HepG2 (cell line): ENCODE results near the gene DOK7. TPM values are rescaled to one million over a fixed set of nuclear protein-coding genes. Genes with fewer than 3 reads are reported as not detected.

Experiments used
- ATAC-seq: fragments of 200-7000 bp; cut with Tn5 transposase; 3 replicates; pipeline ENCODE4 v1.9.1; 2020; ENCODE audit warnings: mild to moderate bottlenecking, moderate library complexity
- BruUV-seq: library from RNA; stranded (reverse); fragments of 400-500 nt; replicated peaks from 2 replicates; lab custom pipeline; 2021; lab: Mats Ljungman, UMichigan
- CTCF ChIA-PET: fragments of 300-600 bp; formaldehyde crosslinking; extraction: SDS; loops from one replicate; lab custom pipeline; 2021; ENCODE audit warnings: low total read pairs, inconsistent platforms, low intra/inter-chr PET ratio; lab: Yijun Ruan, JAX
- POLR2A ChIA-PET: fragments of 350-600 bp; sonication (Branson Sonifier 250); formaldehyde crosslinking; loops from one replicate; lab custom pipeline; 2020; ENCODE audit warnings: antibody characterized with exemption, inconsistent platforms; lab: Yijun Ruan, JAX
- DNase-seq: peaks from one replicate; pipeline ENCODE4 v3.0.0-alpha.2; 2015; ENCODE audit warnings: low spot score
- FAIRE-seq: peaks from 3 replicates; lab custom pipeline; 2011; peaks lifted over from hg19 to GRCh38; lab: Jason Lieb, UNC
- H2AFZ ChIP-seq: one replicate; pipeline ENCODE4 v1.6.1; 2011; ENCODE audit warnings: low read length, inconsistent platforms
- H3K27ac ChIP-seq: fragments of 300-600 bp; 3 replicates; pipeline ENCODE4 v1.8.0; 2011; ENCODE audit warnings: mixed run types, mild to moderate bottlenecking, mixed read lengths, low read length, inconsistent platforms; ENCODE audit not compliant: insufficient read depth; ENCODE audit errors: extremely low read length
- H3K27me3 ChIP-seq, 2 experiments: fragments of 200-600 bp in 1 of 2; 2 replicates in 1 of 2; 3 replicates in 1 of 2; pipeline versions ENCODE4 v1.6.0 to v1.8.0; 2011; ENCODE audit warnings: low read length in 2 of 2, mild to moderate bottlenecking in 2 of 2, moderate library complexity in 2 of 2, inconsistent platforms in 1 of 2; ENCODE audit not compliant: insufficient read depth in 2 of 2, control insufficient read depth in 1 of 2
- H3K36me3 ChIP-seq, 2 experiments: fragments of 200-600 bp in 1 of 2; replicated peaks in 1 of 2; 2 replicates in 1 of 2; 3 replicates in 1 of 2; pipeline versions ENCODE4 v1.5.1 to v1.8.0; 2011; ENCODE audit warnings: low read length in 2 of 2, inconsistent platforms in 1 of 2; ENCODE audit not compliant: insufficient read depth in 2 of 2, control insufficient read depth in 1 of 2
- H3K4me1 ChIP-seq: 2 replicates; pipeline ENCODE4 v1.5.1; 2012; ENCODE audit warnings: low read length, inconsistent platforms; ENCODE audit not compliant: insufficient read depth
- H3K4me2 ChIP-seq: 2 replicates; pipeline ENCODE4 v1.6.0; 2011; ENCODE audit warnings: low read depth, low read length, inconsistent platforms
- H3K4me3 ChIP-seq, 3 experiments: fragments of 200-600 bp in 1 of 3; sonication (generic), shearing (Covaris generic) in 1 of 3; replicated peaks in 1 of 3; 2 replicates each; pipeline ENCODE4 v1.5.1; 2011 to 2016; ENCODE audit warnings: low read length in 3 of 3, inconsistent platforms in 2 of 3, low read depth in 2 of 3, mild to moderate bottlenecking in 2 of 3, control low read depth in 1 of 3, mixed read lengths in 1 of 3; ENCODE audit not compliant: insufficient read depth in 1 of 3
- H3K79me2 ChIP-seq: one replicate; pipeline ENCODE4 v1.6.1; 2011; ENCODE audit warnings: low read length, inconsistent platforms; ENCODE audit not compliant: insufficient read depth
- H3K9ac ChIP-seq: 2 replicates; pipeline ENCODE4 v1.6.0; 2011; ENCODE audit warnings: mild to moderate bottlenecking, low read depth, low read length, inconsistent platforms; ENCODE audit not compliant: insufficient read depth
- H3K9me3 ChIP-seq: 2 replicates; pipeline ENCODE4 v1.5.1; 2012; ENCODE audit warnings: mild to moderate bottlenecking, low read length
- H4K20me1 ChIP-seq: 2 replicates; pipeline ENCODE4 v1.6.0; 2011; ENCODE audit warnings: inconsistent platforms, mild to moderate bottlenecking, low read length, moderate library complexity; ENCODE audit not compliant: insufficient read depth
- ERF ChIP-seq: IDR thresholded peaks from 2 replicates; pipeline ENCODE4 v1.6.1; 2018; ENCODE audit warnings: missing biosample characterization, missing genetic modification reagents
- HNF4A ChIP-seq: sonication (generic); formaldehyde crosslinking; IDR thresholded peaks from 2 replicates; pipeline ENCODE4 v1.4.0; 2020; ENCODE audit warnings: missing genetic modification reagents
- HNRNPK ChIP-seq: fragments of 200-400 bp; formaldehyde crosslinking; IDR thresholded peaks from 2 replicates; pipeline ENCODE4 v1.6.1; 2018; ENCODE audit warnings: low read length, low read depth, moderate library complexity, mild to moderate bottlenecking; ENCODE audit not compliant: poor library complexity, severe bottlenecking
- MIER2 ChIP-seq: IDR thresholded peaks from 2 replicates; pipeline ENCODE4 v1.6.1; 2016; ENCODE audit warnings: missing biosample characterization, missing genetic modification reagents
- MLXIP ChIP-seq: sonication (generic); formaldehyde crosslinking; IDR thresholded peaks from 2 replicates; pipeline ENCODE4 v1.9.0; 2021; ENCODE audit warnings: missing genetic modification reagents, borderline replicate concordance
- ZNF646 ChIP-seq: sonication (generic); formaldehyde crosslinking; IDR thresholded peaks from 2 replicates; pipeline ENCODE4 v1.9.0; 2021; ENCODE audit warnings: mild to moderate bottlenecking, missing genetic modification reagents
- WGBS: methylation state at CpG from one replicate; pipeline ENCODE4 v1.1.6; 2017; ENCODE audit warnings: low lambda C conversion rate; 5-methylcytosine and 5-hydroxymethylcytosine counted together
- in situ Hi-C: cut with HindIII; loops from 2 replicates; pipeline ENCODE4 v1.10.0; 2017; ENCODE audit warnings: low pct_unique_long_range_greater_than_20kb; ENCODE audit not compliant: extremely low pct_ligation_motif_present
- intact Hi-C: fragments of 100-400 bp; cut with micrococcal nuclease; formaldehyde crosslinking; loops from one replicate; pipeline ENCODE4 v1.10.0; 2022; ENCODE audit not compliant: unreplicated experiment
- polyA plus RNA-seq, 8 experiments: library from polyadenylated mRNA; depleted of rRNA in 3 of 8; stranded (reverse) in 7 of 8; unstranded in 1 of 8; fragments of >200 nt; fragmentation: Illumina TruSeq in 4 of 8; extraction: Trizol in 4 of 8; gene quantifications; 2 replicates each; pipeline versions ENCODE4 v1.2.1 to v1.2.3, GENCODE V29; 2011 to 2016; ENCODE audit warnings: low read depth in 4 of 8, missing spikeins in 1 of 8, mixed read lengths in 1 of 8; ENCODE audit not compliant: insufficient read depth in 1 of 8
- total RNA-seq, 5 experiments: library from RNA; depleted of rRNA; stranded (reverse); fragments of >200 nt; fragmentation: Illumina TruSeq; extraction: Trizol; gene quantifications; 2 replicates each; pipeline ENCODE4 v1.2.3, GENCODE V29; 2016; ENCODE audit warnings: low read depth in 1 of 5

The DOK7 gene
- total and polyA plus RNA-seq, 2 of the 13 experiments (the other 11 are each of a cell fraction or from before 2014, with no cell fraction given) = 0.03 to 0.07 TPM

GRCh38 chr4:3414421-3415279 lies 48.5 kb upstream of the DOK7 start:
- no peaks in the 10 kb centered on the region for H3K27me3 ChIP-seq
- H4K20me1 ChIP-seq = no peaks in the 10 kb centered on the region
- ChIA-PET POLR2A (no interaction called here), CTCF (no interaction called here)
- H3K4me1 ChIP-seq = peaks cover 11% of the 10 kb centered on the region
- DNase-seq = no peak
- H3K4me2 ChIP-seq = no peak overlapping the region
- no peak overlapping the region for H2AFZ ChIP-seq
- H3K79me2 ChIP-seq = peaks cover 18% of the 10 kb centered on the region
- H3K36me3 ChIP-seq = peaks cover 10 to 32% of the 10 kb centered on the region in 2 experiments; a peak in 4 of 5 replicates
- no TSS peak for BruUV-seq
- peak; percentile 30 for TF ChIP-seq HNRNPK
- TF ChIP-seq MIER2 (CRISPR knock-in tag) = no peak
- no peak overlapping the region for H3K27ac ChIP-seq
- H3K9me3 ChIP-seq = no peaks in the 10 kb centered on the region
- 95% methylated on average over 37 of the region's 37 CpGs for WGBS
- ATAC-seq = no peak
- FAIRE-seq = no peak
- no peak overlapping the region for H3K4me3 ChIP-seq
- in situ Hi-C loops (no loop called here), intact Hi-C loops (no loop called here)
- no peak overlapping the region for H3K9ac ChIP-seq

GRCh38 chr4:3415471-3416141 lies 47.5 kb upstream of the DOK7 start:
- no peaks in the 10 kb centered on the region for H3K9me3 ChIP-seq
- peaks cover 1% of the 10 kb centered on the region; the same call in 1 of the 2 replicates for H3K4me1 ChIP-seq
- H3K79me2 ChIP-seq = peaks cover 11% of the 10 kb centered on the region
- no peaks in the 10 kb centered on the region for H3K27me3 ChIP-seq
- H3K4me3 ChIP-seq = no peak overlapping the region
- H3K9ac ChIP-seq = no peak overlapping the region
- H4K20me1 ChIP-seq = no peaks in the 10 kb centered on the region
- BruUV-seq = no TSS peak
- no peak for DNase-seq
- peaks cover 10 to 40% of the 10 kb centered on the region in 2 experiments; a peak in 4 of 5 replicates for H3K36me3 ChIP-seq
- H2AFZ ChIP-seq = no peak overlapping the region
- H3K27ac ChIP-seq = no peak overlapping the region
- FAIRE-seq = no peak
- in situ Hi-C loops (no loop called here), intact Hi-C loops (no loop called here)
- ChIA-PET POLR2A (no interaction called here), CTCF (no interaction called here)
- H3K4me2 ChIP-seq = no peak overlapping the region
- 95% methylated on average over 26 of the region's 33 CpGs for WGBS
- no peak for ATAC-seq
- TF ChIP-seq ZNF646 (CRISPR knock-in tag) (no peak), MLXIP (CRISPR knock-in tag) (no peak), HNF4A (CRISPR knock-in tag) (no peak), ERF (CRISPR knock-in tag) (no peak)
